HPDE6-E6E7 (cell line): ENCODE measurements around the gene KLC4.
"Not testable (repeated sequence)": the region's sequence is repeated elsewhere in the genome, so short reads cannot be mapped to it uniquely, and the experiment has no call there.

Experiments used
- DNase-seq: peaks from one replicate; pipeline ENCODE4 v3.0.0; 2011; ENCODE audit warnings: missing footprints; ENCODE audit errors: extremely low spot score

Gene KLC4

GRCh38 chr6:43093436-43094289 is 34.2 kb downstream of the KLC4 start:
- DNase-seq = no peak

DNA sequence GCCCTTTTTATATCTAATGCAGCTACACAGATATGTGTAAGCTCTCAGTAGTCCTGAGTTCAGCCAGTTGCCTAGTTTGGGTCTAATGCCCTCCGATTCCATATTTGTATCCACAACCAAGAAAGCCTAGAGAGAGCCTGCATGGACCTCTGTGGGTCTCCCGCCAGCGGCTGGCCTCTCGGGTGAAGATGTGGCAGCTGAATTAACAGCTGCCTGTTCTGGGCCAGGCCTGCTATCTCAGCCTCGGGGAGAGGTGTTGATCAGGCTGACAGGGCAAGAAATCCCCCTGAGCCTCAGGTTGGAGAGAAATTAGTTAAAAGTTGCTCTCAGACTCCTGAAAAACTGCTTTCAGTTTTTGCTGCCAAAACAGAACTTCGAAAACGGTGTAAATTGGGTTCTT is 36.5 kb downstream of the KLC4 start:
- DNase-seq = no peak

DNA sequence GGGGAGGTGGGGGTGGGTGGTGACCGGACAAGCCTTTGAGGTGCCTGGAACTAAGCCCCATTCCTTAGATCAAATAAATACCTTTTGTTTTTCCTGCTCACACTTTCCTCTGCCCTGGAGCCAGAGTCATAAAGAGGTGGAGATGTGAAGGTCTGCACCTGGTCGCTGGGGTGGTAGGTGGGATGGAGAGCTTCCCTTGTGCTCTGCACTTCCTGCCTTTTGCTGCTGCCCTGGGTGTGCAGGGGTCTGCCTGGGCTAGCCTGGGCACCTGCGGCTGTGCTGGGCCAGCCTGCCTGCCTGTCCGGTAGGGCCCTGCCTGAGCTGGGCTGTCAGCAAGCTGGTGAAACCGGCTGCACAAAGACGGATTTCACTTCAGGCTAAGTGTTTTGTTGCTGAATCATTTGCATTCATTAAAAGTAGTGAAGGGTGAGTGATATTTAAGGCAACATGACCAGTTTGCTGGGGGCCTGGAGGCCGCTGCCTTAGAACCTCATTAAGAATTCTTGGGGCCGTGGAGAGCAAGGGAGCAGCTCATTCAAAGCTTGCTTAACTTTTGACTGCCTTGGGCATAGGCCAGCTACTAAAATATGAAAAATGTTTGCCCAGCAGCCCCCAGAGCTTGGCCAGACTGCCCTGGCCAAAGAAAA is 37.1 kb downstream of the KLC4 start:
- peak; percentile 94 for DNase-seq

DNA sequence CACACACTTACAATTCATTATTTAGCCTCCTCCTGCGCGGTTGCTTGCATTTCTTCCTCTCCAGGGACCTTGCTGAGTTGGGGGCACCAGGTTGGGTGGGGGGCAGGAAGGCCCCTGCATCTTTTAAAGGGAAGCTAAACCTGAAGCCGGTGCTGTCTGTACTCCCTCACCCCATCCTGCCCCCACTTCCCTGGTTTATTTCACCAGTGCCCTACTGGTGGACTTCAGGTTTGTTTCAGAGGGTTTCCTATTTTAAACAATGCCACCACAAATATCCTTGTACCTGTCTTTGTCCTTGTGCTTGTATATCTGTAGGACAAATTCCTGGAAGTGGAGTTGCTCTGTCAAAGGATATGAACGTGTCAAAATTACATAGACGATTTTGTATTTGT is 37.7 kb downstream of the KLC4 start:
- DNase-seq = no peak

DNA sequence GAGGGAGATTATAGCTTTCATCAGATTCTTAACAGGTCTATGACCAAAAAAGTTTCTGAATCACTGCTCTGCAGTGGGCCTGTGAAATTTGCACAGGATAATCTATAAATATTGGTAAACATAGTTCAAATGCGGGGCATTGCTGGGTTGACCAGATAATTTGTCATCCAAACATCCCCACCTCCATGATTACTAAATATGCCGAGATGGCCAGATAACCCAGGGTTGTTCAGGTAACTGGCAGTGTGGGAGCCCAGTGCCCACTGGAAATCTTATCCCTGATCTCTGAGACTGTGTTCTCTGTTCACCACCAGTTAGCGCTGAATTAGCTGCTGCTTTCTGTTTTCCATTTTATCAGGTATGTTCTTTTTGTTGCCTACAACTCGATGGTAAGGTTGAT is 38.1 kb downstream of the KLC4 start:
- DNase-seq = no peak

DNA sequence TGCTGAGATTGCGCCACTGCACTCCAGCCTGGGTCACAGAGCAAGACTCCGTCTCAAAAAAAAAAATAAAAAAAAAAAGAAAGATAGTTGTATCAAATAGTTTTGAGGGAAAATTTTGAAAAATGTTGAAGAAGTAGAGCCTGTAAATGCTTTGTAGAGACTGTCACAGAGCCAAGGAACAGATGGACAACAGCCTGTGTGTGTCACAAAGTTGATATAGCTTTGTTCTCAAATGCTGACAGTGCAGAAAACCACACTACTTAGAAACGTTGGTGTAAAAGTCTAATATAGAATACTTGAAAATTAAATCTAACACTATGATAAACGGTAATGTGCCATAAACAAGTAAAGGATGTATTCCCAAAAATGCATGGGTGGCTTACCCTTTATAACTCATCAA is 42.1 kb downstream of the KLC4 start:
- DNase-seq = no peak

GRCh38 chr6:43103253-43103876 is 43.9 kb downstream of the KLC4 start:
- no peak for DNase-seq

- no peak for DNase-seq
Measured at GRCh38 chr6:43105538-43106222, 46.2 kb downstream of the KLC4 start.

- no peak for DNase-seq
Measured at GRCh38 chr6:43107344-43108062, 48.1 kb downstream of the KLC4 start.

DNA sequence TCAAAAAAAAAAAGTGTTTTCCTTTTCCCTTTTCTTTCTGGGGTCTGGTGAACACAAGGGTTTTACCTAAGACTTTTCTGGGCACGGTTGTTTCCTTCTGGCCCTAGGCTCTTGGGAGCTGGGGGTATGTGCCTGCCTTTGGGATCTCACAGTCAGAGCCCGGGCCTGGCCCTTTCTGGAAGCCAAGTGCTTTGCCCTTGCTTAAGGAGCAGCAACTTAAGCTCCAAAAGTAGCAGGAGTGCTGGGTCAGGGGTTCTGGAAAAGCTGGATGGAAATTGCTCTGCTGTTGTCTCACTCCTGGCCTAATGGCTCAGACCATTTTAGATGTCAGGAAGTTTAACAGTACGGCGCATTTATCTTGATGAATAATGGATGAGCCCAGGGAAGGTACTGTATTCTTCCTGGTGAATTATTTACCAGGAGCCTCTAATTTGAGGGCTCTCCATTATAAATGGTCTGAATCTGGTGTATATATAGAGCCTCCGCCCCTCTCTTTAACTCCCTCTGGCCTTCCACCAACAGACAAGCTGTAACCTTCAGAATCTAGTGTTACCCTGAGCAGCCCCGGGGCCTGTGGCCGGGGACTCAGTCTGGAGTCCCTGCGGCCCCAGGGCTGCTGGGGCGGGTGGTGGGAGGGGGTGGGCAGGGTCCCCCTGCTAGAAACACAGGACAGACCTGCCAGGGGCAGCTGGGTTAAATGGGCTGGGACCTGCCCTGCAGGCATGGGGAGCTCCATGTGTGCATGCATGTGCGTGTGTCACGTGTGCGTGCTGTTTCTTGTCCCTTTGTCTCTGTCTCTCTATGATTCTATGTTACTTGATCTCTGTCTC is 54.2 kb downstream of the KLC4 start:
- DNase-seq = no peak

DNA sequence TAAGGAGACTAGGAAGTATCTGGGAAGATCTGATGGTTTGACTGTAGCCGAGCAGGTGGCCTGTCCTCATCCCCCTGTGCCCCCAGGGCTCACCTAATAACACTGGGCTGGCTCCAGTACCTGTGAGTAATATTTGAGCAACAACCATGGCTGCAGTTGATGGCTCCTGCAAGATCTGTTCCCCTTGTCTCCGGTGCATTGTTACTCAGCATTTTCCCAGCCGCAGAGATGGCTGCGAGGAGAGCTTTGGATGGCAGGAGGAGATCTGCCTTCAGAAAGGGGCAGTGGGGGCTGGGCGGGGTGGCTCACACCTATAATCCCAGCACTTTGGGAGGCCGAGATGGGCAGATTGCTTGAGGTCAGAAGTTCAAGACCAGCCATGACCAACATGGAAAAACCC is 55.9 kb downstream of the KLC4 start:
- peak; percentile 49 for DNase-seq

DNA sequence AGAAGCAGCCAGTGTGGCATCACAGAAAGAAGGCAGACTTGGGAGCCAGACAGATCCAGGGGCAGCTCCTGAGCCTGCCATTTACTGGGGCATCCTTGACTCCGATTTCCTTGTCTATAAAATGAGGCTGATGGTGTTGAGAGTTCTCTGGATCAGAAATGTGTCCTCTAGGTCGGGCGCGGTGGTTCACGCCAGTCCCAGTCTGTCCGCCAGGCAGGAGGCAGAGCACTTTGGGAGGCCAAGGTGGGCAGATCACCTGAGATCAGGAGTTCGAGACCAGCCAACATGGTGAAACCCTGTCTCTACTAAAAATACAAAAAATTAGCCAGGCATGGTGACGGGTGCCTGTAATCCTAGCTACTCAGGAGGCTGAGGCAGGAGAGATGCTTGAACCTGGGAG is 58.0 kb downstream of the KLC4 start:
- DNase-seq = not testable (repeated sequence)

- no peak for DNase-seq
Measured at GRCh38 chr6:43119482-43119881, 60.1 kb downstream of the KLC4 start.

GRCh38 chr6:43120101-43120763 is 60.8 kb downstream of the KLC4 start:
- no peak for DNase-seq

GRCh38 chr6:43120944-43121913 is 61.8 kb downstream of the KLC4 start:
- DNase-seq = peak; percentile 75

GRCh38 chr6:43122146-43122545 is 62.7 kb downstream of the KLC4 start:
- no peak for DNase-seq

DNA sequence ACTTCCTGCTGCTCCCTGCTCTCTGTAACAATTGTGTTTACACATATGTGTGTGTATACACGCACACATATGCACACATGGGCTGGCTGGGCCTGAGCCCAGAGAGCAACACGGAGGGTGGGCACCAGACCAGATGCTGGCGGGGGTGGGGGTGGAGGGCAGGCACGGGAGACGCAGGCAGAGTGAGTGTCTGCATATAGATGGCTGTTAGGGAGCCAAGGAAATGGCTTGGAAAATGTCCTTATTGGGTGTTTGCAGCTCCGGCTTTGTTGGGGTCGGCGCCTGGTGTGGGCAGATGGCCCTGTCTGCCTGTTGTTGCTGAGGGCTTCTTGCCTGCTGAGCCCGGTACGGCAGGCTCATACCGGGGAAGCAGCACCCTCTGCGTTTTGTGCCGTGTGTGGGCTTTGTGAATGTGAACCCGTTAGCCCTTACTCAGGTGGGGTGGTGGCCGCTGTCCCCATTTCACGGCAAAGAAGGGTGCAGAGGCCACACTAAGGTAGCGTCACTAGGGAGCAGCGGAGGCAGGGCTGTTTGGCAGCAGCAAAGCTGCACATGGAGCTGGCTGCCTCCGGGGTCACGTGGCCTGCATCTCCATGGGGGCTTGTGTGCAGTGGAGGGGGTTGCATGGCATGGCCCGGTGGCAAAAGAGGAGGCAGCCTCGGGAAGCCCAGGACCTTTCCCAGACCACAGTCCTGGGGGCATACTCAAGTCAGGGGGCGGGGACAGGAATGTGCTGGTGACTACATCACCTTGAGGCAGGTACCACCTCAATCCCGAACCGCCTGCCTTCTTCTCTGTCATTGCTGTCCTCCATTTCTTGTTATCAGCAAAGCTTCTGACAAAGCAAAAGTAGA is 64.3 kb downstream of the KLC4 start:
- DNase-seq = no peak

- no peak for DNase-seq
Measured at GRCh38 chr6:43124481-43124880, 65.0 kb downstream of the KLC4 start.
